ENCODE data around the gene NUP160.
A peak's percentile ranks its signal among the peaks of the same experiment; 100 is the strongest.
"Not testable (repeated sequence)": the region's sequence is repeated elsewhere in the genome, so short reads cannot be mapped to it uniquely, and the experiment has no call there.

The NUP160 gene

DNA sequence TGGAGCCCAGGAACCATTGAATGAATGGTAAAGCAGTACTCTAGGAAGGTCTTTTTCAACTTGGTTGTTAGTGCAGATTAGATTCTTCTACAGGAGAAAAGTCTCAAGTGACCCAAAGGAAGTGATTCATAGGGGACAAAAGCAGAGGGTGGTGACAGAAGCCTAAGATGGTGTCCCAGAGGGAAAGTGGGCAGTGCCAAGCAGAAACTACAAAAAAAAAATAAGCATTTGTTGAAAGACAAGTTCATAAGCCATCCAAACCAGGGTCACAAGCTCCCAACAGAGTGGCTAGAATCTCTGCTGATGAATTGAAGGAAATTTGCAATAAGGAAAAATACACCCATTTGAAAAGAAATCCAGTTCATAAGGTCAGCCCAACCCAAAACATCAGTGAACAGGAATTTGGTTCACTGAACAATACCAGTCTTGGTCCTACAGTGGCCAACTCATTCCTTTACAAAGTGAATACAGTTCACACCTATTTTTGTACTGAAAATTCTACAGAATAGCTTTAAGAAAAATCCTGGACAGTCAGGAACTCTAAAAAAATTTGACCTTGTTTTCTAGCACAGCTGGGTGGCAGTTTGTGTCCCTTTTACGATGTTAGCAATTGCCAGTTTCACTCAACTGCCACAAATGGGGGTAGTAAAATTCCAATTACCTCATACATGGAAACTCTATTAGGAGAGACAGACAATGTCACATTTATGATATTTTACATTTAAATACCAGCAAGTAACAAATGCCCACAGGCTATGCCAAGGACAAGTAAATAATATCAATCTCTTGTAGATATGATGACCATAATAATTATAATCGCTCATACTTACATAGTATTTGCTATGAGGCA is 21.6 kb upstream of the NUP160 start:
- Histone ChIP-seq H3K9me3 (ENCODE audit: control extremely low read depth in 1 of 5, control insufficient read depth in 4 of 5, insufficient read depth in 2 of 5, low read depth in 1 of 5, low read length in 4 of 5) (peaks cover 0 to 1% (median under 1%) of the 10 kb centered on the region in 5 experiments), H3K27ac (ENCODE audit: insufficient read depth in 1 of 2, low read depth in 1 of 2, low read length in 2 of 2, poor library complexity in 1 of 2, severe bottlenecking in 2 of 2) (no peak overlapping the region), H3K36me3 (ENCODE audit: control insufficient read depth in 4 of 4, insufficient read depth in 4 of 4, low read length in 3 of 4) (no peaks in the 10 kb centered on the region), H3K4me1 (ENCODE audit: control extremely low read depth in 1 of 4, control insufficient read depth in 4 of 4, insufficient read depth in 4 of 4, low read length in 3 of 4) (peaks cover 2 to 10% (median 5%) of the 10 kb centered on the region in 4 experiments), H3K27me3 (replicated peaks in 2 of 5; ENCODE audit: control insufficient read depth in 4 of 5, insufficient read depth in 5 of 5, low read length in 4 of 5) (no peaks in the 10 kb centered on the region), H3K4me3 (ENCODE audit: control insufficient read depth in 1 of 7, extremely low read depth in 1 of 7, insufficient read depth in 4 of 7, low read depth in 2 of 7, low read length in 6 of 7) (no peak overlapping the region)
- ChIA-PET POLR2A (no interaction called here), CTCF (interaction anchor here (1.3 kb wide), 1 partner anchor 17 kb away, joined by 3 read pairs; no protein-coding TSS in a partner anchor)
- no peak for DNase-seq
- WGBS (ENCODE audit: insufficient coverage) = no CpG with 5 or more reads among the region's 2 CpGs

GRCh38 chr11:47867823-47868222 is 19.7 kb upstream of the NUP160 start:
- DNase-seq = no peak
- no peak overlapping the region for H3K27ac ChIP-seq (ENCODE audit: insufficient read depth in 1 of 2, low read depth in 1 of 2, low read length in 2 of 2, poor library complexity in 1 of 2, severe bottlenecking in 2 of 2)
- no peak overlapping the region for H3K4me3 ChIP-seq (ENCODE audit: control insufficient read depth in 1 of 7, extremely low read depth in 1 of 7, insufficient read depth in 4 of 7, low read depth in 2 of 7, low read length in 6 of 7)
- WGBS (ENCODE audit: insufficient coverage) = 93% methylated on average over 3 of the region's 3 CpGs
- ChIA-PET POLR2A (interaction anchor here (0.6 kb wide), 1 partner anchor 166 kb away, joined by 4 read pairs; no protein-coding TSS in a partner anchor), CTCF (no interaction called here)
- H3K36me3 ChIP-seq (ENCODE audit: control insufficient read depth in 4 of 4, insufficient read depth in 4 of 4, low read length in 3 of 4) = no peaks in the 10 kb centered on the region
- H3K27me3 ChIP-seq (replicated peaks in 2 of 5; ENCODE audit: control insufficient read depth in 4 of 5, insufficient read depth in 5 of 5, low read length in 4 of 5) = no peaks in the 10 kb centered on the region
- H3K9me3 ChIP-seq (ENCODE audit: control extremely low read depth in 1 of 5, control insufficient read depth in 4 of 5, insufficient read depth in 2 of 5, low read depth in 1 of 5, low read length in 4 of 5) = peaks cover 0 to 4% (median 0%) of the 10 kb centered on the region in 5 experiments
- H3K4me1 ChIP-seq (ENCODE audit: control extremely low read depth in 1 of 4, control insufficient read depth in 4 of 4, insufficient read depth in 4 of 4, low read length in 3 of 4) = peaks cover 7 to 29% (median 10%) of the 10 kb centered on the region in 4 experiments

- WGBS (ENCODE audit: insufficient coverage) = 97% methylated on average over 6 of the region's 6 CpGs
- H3K27me3 ChIP-seq (replicated peaks in 2 of 5; ENCODE audit: control insufficient read depth in 4 of 5, insufficient read depth in 5 of 5, low read length in 4 of 5); H3K36me3 ChIP-seq (ENCODE audit: control insufficient read depth in 4 of 4, insufficient read depth in 4 of 4, low read length in 3 of 4); H3K27ac ChIP-seq (ENCODE audit: insufficient read depth in 1 of 2, low read depth in 1 of 2, low read length in 2 of 2, poor library complexity in 1 of 2, severe bottlenecking in 2 of 2); DNase-seq; CTCF ChIA-PET; H3K4me3 ChIP-seq (ENCODE audit: control insufficient read depth in 1 of 7, extremely low read depth in 1 of 7, insufficient read depth in 4 of 7, low read depth in 2 of 7, low read length in 6 of 7); H3K9me3 ChIP-seq (ENCODE audit: control extremely low read depth in 1 of 5, control insufficient read depth in 4 of 5, insufficient read depth in 2 of 5, low read depth in 1 of 5, low read length in 4 of 5): not testable (repeated sequence)
- H3K4me1 ChIP-seq (ENCODE audit: control extremely low read depth in 1 of 4, control insufficient read depth in 4 of 4, insufficient read depth in 4 of 4, low read length in 3 of 4) = peaks cover 7 to 33% (median 12%) of the 10 kb centered on the region in 4 experiments
- POLR2A ChIA-PET = interaction anchor here (0.6 kb wide), 1 partner anchor 49 kb away, joined by 3 read pairs; no protein-coding TSS in a partner anchor
These were observed 18.7 kb upstream of the NUP160 start for GRCh38 chr11:47866892-47867291.

DNA sequence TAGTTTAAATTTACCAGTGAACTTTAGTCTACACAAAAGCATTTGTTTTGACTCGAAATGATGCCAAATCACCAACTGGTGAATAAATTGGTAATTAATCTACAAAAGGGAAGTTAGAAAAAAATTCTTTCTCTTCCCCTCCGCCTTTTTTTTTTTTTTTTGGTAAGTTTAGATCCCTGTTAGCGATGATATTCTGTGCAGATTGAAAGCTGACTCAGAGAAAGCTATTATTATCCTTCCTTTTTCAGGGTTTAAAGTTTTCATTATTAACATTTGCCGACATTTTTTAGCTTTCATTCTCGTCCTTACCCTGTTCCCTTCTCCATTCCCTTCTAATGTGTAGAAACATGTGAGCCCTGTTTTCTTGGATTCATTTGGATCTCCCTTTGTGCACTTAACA is 16.8 kb upstream of the NUP160 start:
- WGBS (ENCODE audit: insufficient coverage) = 0% methylated on average over 1 of the region's 5 CpGs
- peaks cover 7 to 33% (median 12%) of the 10 kb centered on the region in 4 experiments for H3K4me1 ChIP-seq (ENCODE audit: control extremely low read depth in 1 of 4, control insufficient read depth in 4 of 4, insufficient read depth in 4 of 4, low read length in 3 of 4)
- peak overlapping the region in 5 of 7 experiments; percentile 4 to 68 (median 32) for H3K4me3 ChIP-seq (ENCODE audit: control insufficient read depth in 1 of 7, extremely low read depth in 1 of 7, insufficient read depth in 4 of 7, low read depth in 2 of 7, low read length in 6 of 7)
- H3K27ac ChIP-seq (ENCODE audit: insufficient read depth in 1 of 2, low read depth in 1 of 2, low read length in 2 of 2, poor library complexity in 1 of 2, severe bottlenecking in 2 of 2) = no peak overlapping the region
- ChIA-PET POLR2A (no interaction called here), CTCF (interaction anchor here (0.8 to 1.6 kb wide), 4 partner anchors 9 to 15 kb away, joined by 3 to 5 read pairs (median 4); no protein-coding TSS in a partner anchor)
- peak in 2 of 3 donors; percentile 56 to 67 for DNase-seq
- H3K36me3 ChIP-seq (ENCODE audit: control insufficient read depth in 4 of 4, insufficient read depth in 4 of 4, low read length in 3 of 4) = no peaks in the 10 kb centered on the region
- H3K9me3 ChIP-seq (ENCODE audit: control extremely low read depth in 1 of 5, control insufficient read depth in 4 of 5, insufficient read depth in 2 of 5, low read depth in 1 of 5, low read length in 4 of 5) = peaks cover 0 to 4% (median 0%) of the 10 kb centered on the region in 5 experiments
- no peaks in the 10 kb centered on the region for H3K27me3 ChIP-seq (replicated peaks in 2 of 5; ENCODE audit: control insufficient read depth in 4 of 5, insufficient read depth in 5 of 5, low read length in 4 of 5)

GRCh38 chr11:47863898-47864430 is 15.8 kb upstream of the NUP160 start:
- 100% methylated on average over 3 of the region's 4 CpGs for WGBS (ENCODE audit: insufficient coverage)
- Histone ChIP-seq H3K27ac (ENCODE audit: insufficient read depth in 1 of 2, low read depth in 1 of 2, low read length in 2 of 2, poor library complexity in 1 of 2, severe bottlenecking in 2 of 2) (no peak overlapping the region), H3K4me3 (ENCODE audit: control insufficient read depth in 1 of 7, extremely low read depth in 1 of 7, insufficient read depth in 4 of 7, low read depth in 2 of 7, low read length in 6 of 7) (no peak overlapping the region), H3K9me3 (ENCODE audit: control extremely low read depth in 1 of 5, control insufficient read depth in 4 of 5, insufficient read depth in 2 of 5, low read depth in 1 of 5, low read length in 4 of 5) (peaks cover 0 to 4% (median 0%) of the 10 kb centered on the region in 5 experiments), H3K36me3 (ENCODE audit: control insufficient read depth in 4 of 4, insufficient read depth in 4 of 4, low read length in 3 of 4) (no peaks in the 10 kb centered on the region), H3K4me1 (ENCODE audit: control extremely low read depth in 1 of 4, control insufficient read depth in 4 of 4, insufficient read depth in 4 of 4, low read length in 3 of 4) (peaks cover 7 to 33% (median 12%) of the 10 kb centered on the region in 4 experiments), H3K27me3 (replicated peaks in 2 of 5; ENCODE audit: control insufficient read depth in 4 of 5, insufficient read depth in 5 of 5, low read length in 4 of 5) (no peaks in the 10 kb centered on the region)
- POLR2A ChIA-PET = no interaction called here
- CTCF ChIA-PET = no interaction called here
- DNase-seq = no peak

DNA sequence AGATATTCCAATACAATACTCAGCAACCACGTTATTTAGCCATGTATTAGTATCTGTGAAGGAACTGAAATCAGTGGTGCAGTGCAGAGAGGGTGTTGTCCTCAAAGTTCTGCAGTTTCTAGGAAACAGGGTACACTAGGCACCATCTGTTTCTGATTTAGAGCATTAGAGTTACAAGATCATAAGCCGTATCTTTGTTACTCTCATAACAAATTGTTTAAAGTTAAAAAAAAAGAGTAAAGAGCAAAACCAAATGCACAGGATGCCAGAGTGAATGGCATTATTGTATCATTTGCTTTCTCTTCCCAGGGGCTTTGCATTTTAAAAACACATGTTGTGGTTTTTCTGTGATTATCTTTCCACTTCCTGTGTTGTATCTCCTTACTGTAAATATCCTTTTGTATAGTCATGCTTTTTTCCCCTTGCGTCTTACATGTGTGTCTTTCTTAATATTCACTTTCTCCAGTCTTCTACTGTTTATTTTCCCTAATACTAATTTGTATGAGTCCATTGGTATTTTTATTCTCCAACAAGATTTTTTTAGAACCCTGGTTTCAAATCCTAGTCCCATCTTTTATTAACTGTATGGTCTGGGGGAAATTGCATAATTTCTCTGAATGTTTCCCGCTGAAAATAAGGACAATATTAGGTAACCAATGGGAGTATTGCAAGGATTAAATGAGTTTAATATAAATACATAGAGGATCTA is 15.2 kb upstream of the NUP160 start:
- DNase-seq = peak in 2 of 3 donors; percentile 67 to 71
- no peaks in the 10 kb centered on the region for H3K27me3 ChIP-seq (replicated peaks in 2 of 5; ENCODE audit: control insufficient read depth in 4 of 5, insufficient read depth in 5 of 5, low read length in 4 of 5)
- H3K4me3 ChIP-seq (ENCODE audit: control insufficient read depth in 1 of 7, extremely low read depth in 1 of 7, insufficient read depth in 4 of 7, low read depth in 2 of 7, low read length in 6 of 7) = no peak overlapping the region
- WGBS (ENCODE audit: insufficient coverage) = no CpG with 5 or more reads among the region's 4 CpGs
- H3K4me1 ChIP-seq (ENCODE audit: control extremely low read depth in 1 of 4, control insufficient read depth in 4 of 4, insufficient read depth in 4 of 4, low read length in 3 of 4) = peaks cover 7 to 33% (median 12%) of the 10 kb centered on the region in 4 experiments
- POLR2A ChIA-PET = no interaction called here
- CTCF ChIA-PET = no interaction called here
- no peak overlapping the region for H3K27ac ChIP-seq (ENCODE audit: insufficient read depth in 1 of 2, low read depth in 1 of 2, low read length in 2 of 2, poor library complexity in 1 of 2, severe bottlenecking in 2 of 2)
- H3K9me3 ChIP-seq (ENCODE audit: control extremely low read depth in 1 of 5, control insufficient read depth in 4 of 5, insufficient read depth in 2 of 5, low read depth in 1 of 5, low read length in 4 of 5) = peaks cover 0 to 4% (median 0%) of the 10 kb centered on the region in 5 experiments
- no peaks in the 10 kb centered on the region for H3K36me3 ChIP-seq (ENCODE audit: control insufficient read depth in 4 of 4, insufficient read depth in 4 of 4, low read length in 3 of 4)

All from common myeloid progenitor, CD34-positive (primary cell).